ENCODE results near the gene ZBTB39.

Gene ZBTB39

DNA sequence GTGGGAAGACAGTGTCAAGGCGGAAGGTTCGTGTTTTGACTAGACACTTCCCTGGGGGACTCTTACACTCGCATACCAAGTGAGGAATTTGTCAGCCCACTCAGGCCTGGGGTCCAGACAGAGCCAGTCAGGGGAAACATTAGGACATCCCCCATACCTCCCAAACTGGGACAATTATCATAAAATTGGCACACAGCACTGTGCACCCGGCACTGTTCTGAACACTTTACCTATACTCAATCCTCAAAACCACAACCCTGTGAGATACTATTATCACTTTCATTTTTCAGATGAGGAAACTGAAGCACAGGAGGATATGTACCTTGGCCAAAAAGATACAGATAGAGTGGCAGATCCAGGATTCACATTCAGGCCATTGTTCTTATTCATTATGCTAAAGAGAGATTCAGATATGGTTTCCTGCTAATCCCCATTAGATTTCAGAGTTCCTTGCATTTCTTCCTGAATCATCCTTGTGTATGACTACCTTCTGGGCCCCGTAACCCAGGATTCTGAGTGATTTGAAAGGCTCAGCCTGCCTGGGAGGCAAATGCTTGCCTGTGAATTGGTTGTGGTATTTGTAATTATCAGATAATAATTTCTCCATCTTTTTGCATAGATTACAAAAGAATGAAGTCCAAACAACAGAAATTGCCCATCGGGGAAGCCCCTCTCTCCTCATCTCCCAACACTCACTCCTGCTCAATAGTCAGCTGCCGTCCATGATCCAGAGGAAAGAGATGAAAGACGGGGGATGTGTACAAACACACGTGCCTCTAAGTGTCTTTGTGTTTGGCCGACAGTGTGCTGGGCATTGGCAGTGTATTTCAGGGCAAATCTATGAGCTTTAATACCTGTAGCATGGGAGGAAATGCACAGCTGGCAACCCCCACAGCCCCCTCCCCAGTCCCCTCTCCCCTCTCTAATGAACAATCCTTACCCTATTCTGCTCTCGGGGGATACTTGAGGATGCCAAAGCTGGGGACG lies 5.4 kb upstream of the ZBTB39 start:
- Histone ChIP-seq H3K79me2 (ENCODE audit: insufficient read depth, low read length) (no peaks in the 10 kb centered on the region), H3K9ac (ENCODE audit: low read length) (no peak overlapping the region), H3K4me2 (ENCODE audit: low read depth, low read length, poor library complexity, severe bottlenecking) (no peak overlapping the region), H2AFZ (ENCODE audit: low read depth, low read length, severe bottlenecking) (no peak overlapping the region), H3K36me3 (ENCODE audit: low read length) (no peaks in the 10 kb centered on the region), H3K27me3 (ENCODE audit: low read length) (no peaks in the 10 kb centered on the region), H3K9me2 (replicated peaks; ENCODE audit: insufficient read depth, low read length) (no peaks in the 10 kb centered on the region), H3F3A (ENCODE audit: insufficient read depth) (peaks cover 10% of the 10 kb centered on the region; the same call in 1 of the 2 replicates), H3K27ac (ENCODE audit: low read depth, low read length) (no peak overlapping the region), H3K9me3 (ENCODE audit: insufficient read depth, low read length) (no peaks in the 10 kb centered on the region), H3K4me3 (ENCODE audit: insufficient read depth, low read length, poor library complexity, severe bottlenecking) (no peak overlapping the region), H4K20me1 (ENCODE audit: low read depth, low read length) (no peaks in the 10 kb centered on the region)
- no peak for TF ChIP-seq CTCF (IDR thresholded peaks at IDR 0.05; ENCODE audit: insufficient read depth, low read length, poor library complexity, severe bottlenecking)
- TF ChIP-seq EZH2phosphoT487 (conservative IDR thresholded peaks at IDR 0.05; ENCODE audit: low read length) = no peak

- no peak overlapping the region for H3K27ac ChIP-seq (ENCODE audit: low read depth, low read length)
- no peaks in the 10 kb centered on the region for H3K9me3 ChIP-seq (ENCODE audit: insufficient read depth, low read length)
- no peak overlapping the region for H3K9ac ChIP-seq (ENCODE audit: low read length)
- no peak overlapping the region for H3K4me2 ChIP-seq (ENCODE audit: low read depth, low read length, poor library complexity, severe bottlenecking)
- H4K20me1 ChIP-seq (ENCODE audit: low read depth, low read length) = no peaks in the 10 kb centered on the region
- no peak overlapping the region for H2AFZ ChIP-seq (ENCODE audit: low read depth, low read length, severe bottlenecking)
- H3K79me2 ChIP-seq (ENCODE audit: insufficient read depth, low read length) = peaks cover 4% of the 10 kb centered on the region; the same call in 1 of the 2 replicates
- no peak overlapping the region for H3K4me3 ChIP-seq (ENCODE audit: insufficient read depth, low read length, poor library complexity, severe bottlenecking)
- peaks cover 10% of the 10 kb centered on the region; the same call in 1 of the 2 replicates for H3F3A ChIP-seq (ENCODE audit: insufficient read depth)
- H3K36me3 ChIP-seq (ENCODE audit: low read length) = no peaks in the 10 kb centered on the region
- H3K27me3 ChIP-seq (ENCODE audit: low read length) = no peaks in the 10 kb centered on the region
- TF ChIP-seq EZH2phosphoT487 (conservative IDR thresholded peaks at IDR 0.05; ENCODE audit: low read length) = no peak
- no peak for TF ChIP-seq CTCF (IDR thresholded peaks at IDR 0.05; ENCODE audit: insufficient read depth, low read length, poor library complexity, severe bottlenecking)
- no peaks in the 10 kb centered on the region for H3K9me2 ChIP-seq (replicated peaks; ENCODE audit: insufficient read depth, low read length)
These were observed 4.4 kb upstream of the ZBTB39 start for GRCh38 chr12:57010627-57011247.

DNA sequence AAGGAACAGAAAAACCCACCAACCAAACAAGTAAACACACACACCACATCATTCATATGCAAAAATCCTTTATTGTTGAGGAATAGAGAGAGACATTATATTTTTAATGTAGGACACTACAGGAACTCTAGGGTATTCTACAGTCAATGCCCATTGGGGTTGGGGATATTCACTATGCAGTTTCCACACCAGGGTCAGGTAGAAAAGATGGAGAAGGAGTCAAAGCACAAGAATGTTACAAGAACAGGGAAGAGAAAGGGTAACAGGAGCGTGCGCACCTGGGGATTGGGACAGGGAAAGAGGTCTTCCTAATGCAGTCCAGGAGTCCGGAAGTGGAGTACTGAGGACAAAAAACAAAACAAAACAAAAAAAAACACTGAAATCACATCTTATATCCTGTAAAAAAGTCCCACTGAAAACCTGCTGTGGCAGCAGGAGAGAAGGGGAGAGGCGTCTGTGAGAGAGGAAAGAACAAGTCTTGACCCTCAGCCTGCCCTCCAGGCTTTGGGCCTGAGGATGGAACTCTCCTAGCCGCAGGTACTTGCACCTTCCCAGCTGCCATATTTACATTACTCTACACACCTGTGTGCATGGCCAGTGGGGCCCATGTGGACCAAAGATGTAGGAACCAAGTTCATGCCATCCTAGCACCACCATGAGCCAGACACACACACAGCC lies 3.7 kb upstream of the ZBTB39 start:
- no peaks in the 10 kb centered on the region for H3K9me3 ChIP-seq (ENCODE audit: insufficient read depth, low read length)
- H3K4me2 ChIP-seq (ENCODE audit: low read depth, low read length, poor library complexity, severe bottlenecking) = no peak overlapping the region
- no peaks in the 10 kb centered on the region for H4K20me1 ChIP-seq (ENCODE audit: low read depth, low read length)
- no peak overlapping the region for H3K27ac ChIP-seq (ENCODE audit: low read depth, low read length)
- no peak overlapping the region for H3K4me3 ChIP-seq (ENCODE audit: insufficient read depth, low read length, poor library complexity, severe bottlenecking)
- no peaks in the 10 kb centered on the region for H3K27me3 ChIP-seq (ENCODE audit: low read length)
- no peak overlapping the region for H3K9ac ChIP-seq (ENCODE audit: low read length)
- H2AFZ ChIP-seq (ENCODE audit: low read depth, low read length, severe bottlenecking) = no peak overlapping the region
- no peaks in the 10 kb centered on the region for H3K9me2 ChIP-seq (replicated peaks; ENCODE audit: insufficient read depth, low read length)
- peaks cover 10% of the 10 kb centered on the region; the same call in 1 of the 2 replicates for H3F3A ChIP-seq (ENCODE audit: insufficient read depth)
- TF ChIP-seq EZH2phosphoT487 (conservative IDR thresholded peaks at IDR 0.05; ENCODE audit: low read length) (no peak), CTCF (IDR thresholded peaks at IDR 0.05; ENCODE audit: insufficient read depth, low read length, poor library complexity, severe bottlenecking) (no peak)
- H3K79me2 ChIP-seq (ENCODE audit: insufficient read depth, low read length) = peaks cover 7% of the 10 kb centered on the region; the same call in 1 of the 2 replicates
- H3K36me3 ChIP-seq (ENCODE audit: low read length) = no peaks in the 10 kb centered on the region
